Endothelial cell (in vitro differentiated cells): ENCODE results near the gene MLANA. TPM values are rescaled to one million over a fixed set of nuclear protein-coding genes. Genes with fewer than 3 reads are reported as not detected.

ENCODE experiments used
- DNase-seq: peaks from one replicate; pipeline ENCODE4 v3.0.0; 2021; ENCODE audit warnings: low spot score
- H3K27ac Mint-ChIP-seq: one replicate; pipeline ENCODE4 v1.8.0; 2021; ENCODE audit warnings: mixed read lengths, inconsistent platforms; ENCODE audit not compliant: unreplicated experiment
- H3K27me3 Mint-ChIP-seq: one replicate; pipeline ENCODE4 v1.8.0; 2021; ENCODE audit warnings: mild to moderate bottlenecking, moderate library complexity, mixed read lengths, inconsistent platforms; ENCODE audit not compliant: unreplicated experiment
- H3K36me3 Mint-ChIP-seq: one replicate; pipeline ENCODE4 v1.8.0; 2021; ENCODE audit warnings: mild to moderate bottlenecking, low read depth, mixed read lengths, inconsistent platforms; ENCODE audit not compliant: unreplicated experiment
- H3K4me1 Mint-ChIP-seq: one replicate; pipeline ENCODE4 v1.8.0; 2021; ENCODE audit warnings: mild to moderate bottlenecking, mixed read lengths, inconsistent platforms; ENCODE audit not compliant: unreplicated experiment
- H3K4me3 Mint-ChIP-seq: one replicate; pipeline ENCODE4 v1.8.0; 2021; ENCODE audit warnings: mild to moderate bottlenecking, mixed read lengths, inconsistent platforms; ENCODE audit not compliant: unreplicated experiment
- H3K9me3 Mint-ChIP-seq: one replicate; pipeline ENCODE4 v1.8.0; 2021; ENCODE audit warnings: mixed read lengths, inconsistent platforms; ENCODE audit not compliant: unreplicated experiment
- CTCF ChIP-seq: fragments of 200-600 bp; sonication (generic); IDR thresholded peaks from one replicate; pipeline ENCODE4 v1.5.0; 2021; ENCODE audit warnings: antibody characterized with exemption; ENCODE audit not compliant: unreplicated experiment
- total RNA-seq: library from RNA; stranded (reverse); fragmentation: NEBNext Ultra II Directional; extraction: Animal tissue kit (Norgen Biotek cat#: 25700); gene quantifications from one replicate; pipeline ENCODE4 v1.2.1, GENCODE V29; 2021; ENCODE audit not compliant: unreplicated experiment

MLANA gene
- total RNA-seq, 1 donor from 2014 or later = not detected

- Mint-ChIP-seq H3K36me3 (peaks cover 3% of the 10 kb centered on the region), H3K27ac (no peak overlapping the region), H3K27me3 (no peaks in the 10 kb centered on the region), H3K4me3 (no peak overlapping the region), H3K9me3 (no peaks in the 10 kb centered on the region), H3K4me1 (no peaks in the 10 kb centered on the region)
- no peak for TF ChIP-seq CTCF
- no peak for DNase-seq
Measured at GRCh38 chr9:5909976-5910375, 19.3 kb downstream of the MLANA start.

- H3K27ac Mint-ChIP-seq = no peak overlapping the region
- no peak overlapping the region for H3K4me3 Mint-ChIP-seq
- DNase-seq = no peak
- no peaks in the 10 kb centered on the region for H3K36me3 Mint-ChIP-seq
- TF ChIP-seq CTCF = no peak
- no peaks in the 10 kb centered on the region for H3K4me1 Mint-ChIP-seq
- H3K27me3 Mint-ChIP-seq = no peaks in the 10 kb centered on the region
- H3K9me3 Mint-ChIP-seq = no peaks in the 10 kb centered on the region
Measured at GRCh38 chr9:5910413-5911057, 19.8 kb downstream of the MLANA start.

- H3K4me1 Mint-ChIP-seq = peaks cover 4% of the 10 kb centered on the region
- H3K36me3 Mint-ChIP-seq = peaks cover 14% of the 10 kb centered on the region
- no peak overlapping the region for H3K4me3 Mint-ChIP-seq
- TF ChIP-seq CTCF = no peak
- H3K27ac Mint-ChIP-seq = no peak overlapping the region
- no peaks in the 10 kb centered on the region for H3K9me3 Mint-ChIP-seq
- DNase-seq = no peak
- H3K27me3 Mint-ChIP-seq = no peaks in the 10 kb centered on the region
Measured at GRCh38 chr9:5915438-5915837, 24.7 kb downstream of the MLANA start.

- peaks cover 22% of the 10 kb centered on the region for H3K36me3 Mint-ChIP-seq
- no peak for TF ChIP-seq CTCF
- no peak overlapping the region for H3K4me3 Mint-ChIP-seq
- no peak overlapping the region for H3K27ac Mint-ChIP-seq
- no peaks in the 10 kb centered on the region for H3K9me3 Mint-ChIP-seq
- H3K27me3 Mint-ChIP-seq = no peaks in the 10 kb centered on the region
- peaks cover 4% of the 10 kb centered on the region for H3K4me1 Mint-ChIP-seq
- DNase-seq = no peak
Measured at GRCh38 chr9:5917273-5917672, 26.6 kb downstream of the MLANA start.

- Mint-ChIP-seq H3K27ac (no peak overlapping the region), H3K4me3 (no peak overlapping the region), H3K9me3 (no peaks in the 10 kb centered on the region), H3K4me1 (peaks cover 4% of the 10 kb centered on the region), H3K36me3 (peaks cover 26% of the 10 kb centered on the region), H3K27me3 (no peaks in the 10 kb centered on the region)
- TF ChIP-seq CTCF = no peak
- no peak for DNase-seq
Measured at GRCh38 chr9:5917888-5918287, 27.2 kb downstream of the MLANA start.
